Muscle of arm (tissue), 12 donors: Measurements from ENCODE around the gene C9orf152. TPM values are rescaled to one million over a fixed set of nuclear protein-coding genes. Genes with fewer than 3 reads are reported as not detected.

Experiments used
- DNase-seq: peaks from one replicate; pipeline ENCODE4 v3.0.0-alpha.2; 2013
- polyA plus RNA-seq, 12 donors: library from polyadenylated mRNA; unstranded; fragments of 120-200 nt; gene quantifications; one replicate each; pipeline ENCODE4 v1.2.1, GENCODE V29; 2013; ENCODE audit not compliant: insufficient read length in 12 of 12

Gene C9orf152
- polyA plus RNA-seq, 12 donors, result 0.05 to 0.23 (median 0.09) TPM; not detected in 4

DNA sequence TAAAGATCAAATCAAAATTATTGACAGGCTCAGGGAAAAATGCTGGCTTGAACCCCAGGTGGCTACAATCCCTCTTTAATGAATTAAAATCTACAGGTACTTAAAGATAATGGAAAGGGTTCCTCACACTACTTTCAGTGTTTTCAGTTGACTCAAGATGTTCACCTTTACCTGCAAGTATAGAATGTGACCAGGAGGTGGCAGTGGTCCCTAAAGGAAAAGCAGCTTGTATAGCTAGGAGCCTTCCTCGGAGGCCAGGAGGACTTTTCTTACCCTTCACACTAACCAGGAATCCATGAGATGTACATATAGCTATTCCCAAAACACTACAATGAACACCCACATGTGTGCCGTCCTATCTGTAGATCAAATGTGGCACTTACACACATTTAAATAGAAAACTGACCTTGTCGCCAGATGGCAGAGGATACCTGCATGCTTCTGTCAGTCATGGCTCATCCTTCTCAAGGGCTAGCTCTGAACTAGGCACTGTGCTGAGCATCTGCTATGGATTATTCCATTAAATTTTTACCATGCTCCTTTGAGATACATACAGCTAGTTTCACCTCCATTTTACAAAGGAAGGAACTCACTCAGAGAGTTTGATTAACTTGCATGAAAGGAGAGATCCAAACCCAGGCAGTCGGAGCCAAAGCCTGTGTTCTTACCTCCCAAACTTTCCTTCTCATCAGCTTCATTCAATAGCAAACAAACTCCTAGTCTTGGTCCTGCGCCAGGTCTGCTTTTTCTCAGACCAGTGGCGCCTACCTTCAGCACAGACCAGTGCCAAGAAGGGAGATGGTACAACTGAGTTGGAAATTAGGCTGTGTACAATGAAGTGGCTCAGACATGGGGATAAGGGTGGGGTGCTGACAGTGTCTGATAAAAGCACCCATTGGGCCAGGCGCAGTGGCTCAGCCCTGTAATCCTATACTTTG, 24.5 kb downstream of the C9orf152 start:
- peak; percentile 71 for DNase-seq

DNA sequence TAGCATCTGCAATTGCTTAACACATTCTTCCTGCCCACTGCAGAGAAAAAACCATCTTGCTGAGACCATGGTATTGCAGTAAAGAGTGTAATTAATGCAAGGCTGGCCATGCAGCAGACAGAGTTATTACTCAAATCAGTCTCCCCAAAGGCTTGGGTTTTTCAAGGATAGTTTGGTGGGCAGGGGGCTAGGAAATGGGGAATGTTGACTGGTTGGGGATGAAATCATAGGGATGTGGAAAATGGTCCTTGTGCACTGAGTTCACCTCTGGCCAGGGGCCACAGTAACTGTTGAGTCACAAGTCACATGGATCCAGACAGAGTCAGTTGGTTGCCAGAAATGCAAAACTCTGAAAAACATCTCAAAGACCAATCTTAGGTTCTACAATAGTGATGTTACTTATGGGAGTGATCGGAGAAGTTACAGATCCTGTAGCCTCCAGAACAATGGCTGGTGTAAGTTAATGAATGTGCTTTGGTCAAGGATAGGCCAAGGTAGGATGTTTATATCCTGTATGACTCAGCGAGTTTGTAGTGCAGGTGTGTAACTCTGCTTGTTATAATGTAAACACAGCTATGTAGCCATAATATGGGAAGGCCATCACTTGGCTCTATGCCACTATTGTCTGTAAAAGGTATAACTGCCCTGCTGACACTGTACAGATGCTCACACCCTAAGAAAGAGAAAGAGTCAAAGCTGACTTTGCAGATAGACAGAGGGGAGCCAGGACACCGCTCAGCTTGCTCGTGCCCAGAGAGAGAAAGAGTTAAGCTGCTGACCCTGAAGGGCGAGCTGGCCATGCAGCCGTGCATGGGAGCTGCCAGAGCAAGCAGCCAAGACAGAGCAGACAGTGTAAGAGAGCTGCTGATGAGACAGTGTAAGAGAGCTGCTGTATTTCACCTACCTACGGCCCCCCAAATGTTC, 27.2 kb downstream of the C9orf152 start:
- no peak for DNase-seq

DNA sequence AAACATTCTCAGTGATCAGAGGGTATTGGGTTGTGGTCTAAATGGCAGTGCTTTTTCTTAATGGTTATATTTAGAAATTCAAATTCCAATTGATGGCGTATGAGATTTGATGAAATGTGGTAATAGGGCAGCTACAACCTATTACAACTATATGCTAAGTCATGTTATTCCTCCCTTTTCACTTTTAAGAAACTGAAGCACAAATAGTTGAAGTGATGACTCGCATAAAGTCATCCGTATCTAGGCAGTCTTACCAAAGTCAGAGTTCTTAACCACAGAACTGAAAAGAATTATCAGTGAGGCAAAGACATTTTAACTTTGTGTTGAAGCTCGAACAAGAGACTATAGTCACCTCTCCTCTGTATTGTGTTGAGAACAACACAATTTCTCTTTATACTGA, 28.2 kb downstream of the C9orf152 start:
- DNase-seq, result no peak

DNA sequence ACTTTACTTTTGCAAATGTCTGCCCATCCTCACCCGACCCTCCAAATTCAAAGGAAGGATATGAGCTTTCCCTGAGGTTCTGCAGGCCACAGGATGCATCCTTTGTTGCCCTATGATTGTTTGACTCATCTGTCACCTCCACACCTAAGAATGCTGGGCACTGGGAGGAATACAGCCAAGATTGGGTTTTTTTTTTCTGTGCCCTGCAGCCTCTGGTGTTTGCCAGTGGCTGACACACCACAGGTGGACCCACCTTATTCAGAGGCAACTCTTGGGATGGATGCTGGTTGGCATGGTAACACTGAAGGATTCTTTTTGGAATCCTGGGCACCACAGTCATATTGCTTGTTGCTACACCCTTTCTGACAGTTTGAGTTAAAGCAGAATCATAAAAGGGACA, 29.7 kb downstream of the C9orf152 start:
- DNase-seq, result no peak

DNA sequence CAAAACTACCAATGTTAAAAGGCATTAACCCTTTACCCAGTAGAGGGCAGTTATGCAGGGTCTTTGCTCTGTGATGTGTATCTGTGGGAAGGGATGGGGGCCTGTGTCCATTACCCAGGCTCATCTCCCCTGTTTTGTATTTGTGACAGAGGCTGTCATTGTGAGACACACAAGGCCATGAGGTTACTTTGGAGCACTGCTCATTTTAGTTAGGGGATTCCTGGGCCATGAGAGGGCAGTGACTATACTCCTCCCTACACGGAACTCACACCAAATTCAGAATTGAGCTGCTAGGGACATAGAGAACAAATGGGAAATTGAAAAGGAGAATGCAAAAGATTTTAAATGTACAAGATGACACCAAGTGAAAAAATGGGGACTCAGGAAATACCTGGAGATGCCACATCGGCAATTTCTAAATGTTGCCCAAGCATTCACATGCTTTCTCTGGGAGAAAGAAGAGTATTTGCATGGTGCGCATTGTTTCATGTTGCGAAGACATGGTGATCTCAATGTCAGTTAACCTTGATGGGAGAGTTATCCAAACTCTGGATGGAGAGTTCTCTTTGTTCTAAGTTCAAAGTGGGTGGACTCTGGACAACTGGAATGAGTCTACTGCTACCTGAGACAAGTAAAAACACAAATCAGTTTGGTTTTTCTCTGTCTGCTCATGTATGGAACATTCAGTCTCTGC, 32.5 kb downstream of the C9orf152 start:
- no peak for DNase-seq

DNA sequence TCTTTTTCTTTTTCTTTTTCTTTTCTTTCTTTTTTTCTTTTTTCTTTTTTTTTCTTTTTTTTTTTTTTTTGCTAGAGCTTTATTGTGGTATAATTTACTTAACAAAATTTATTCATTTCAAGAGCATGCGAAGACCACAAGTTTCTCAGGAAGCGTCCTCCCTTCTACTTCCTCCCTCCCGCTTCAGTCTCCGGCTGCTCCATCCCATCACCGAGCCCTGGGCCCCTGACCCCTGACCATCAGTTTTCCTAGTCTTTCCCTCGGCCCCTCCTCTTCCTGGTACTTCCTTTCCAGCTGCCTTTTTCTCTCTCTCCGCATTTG, 34.7 kb downstream of the C9orf152 start:
- no peak for DNase-seq

DNA sequence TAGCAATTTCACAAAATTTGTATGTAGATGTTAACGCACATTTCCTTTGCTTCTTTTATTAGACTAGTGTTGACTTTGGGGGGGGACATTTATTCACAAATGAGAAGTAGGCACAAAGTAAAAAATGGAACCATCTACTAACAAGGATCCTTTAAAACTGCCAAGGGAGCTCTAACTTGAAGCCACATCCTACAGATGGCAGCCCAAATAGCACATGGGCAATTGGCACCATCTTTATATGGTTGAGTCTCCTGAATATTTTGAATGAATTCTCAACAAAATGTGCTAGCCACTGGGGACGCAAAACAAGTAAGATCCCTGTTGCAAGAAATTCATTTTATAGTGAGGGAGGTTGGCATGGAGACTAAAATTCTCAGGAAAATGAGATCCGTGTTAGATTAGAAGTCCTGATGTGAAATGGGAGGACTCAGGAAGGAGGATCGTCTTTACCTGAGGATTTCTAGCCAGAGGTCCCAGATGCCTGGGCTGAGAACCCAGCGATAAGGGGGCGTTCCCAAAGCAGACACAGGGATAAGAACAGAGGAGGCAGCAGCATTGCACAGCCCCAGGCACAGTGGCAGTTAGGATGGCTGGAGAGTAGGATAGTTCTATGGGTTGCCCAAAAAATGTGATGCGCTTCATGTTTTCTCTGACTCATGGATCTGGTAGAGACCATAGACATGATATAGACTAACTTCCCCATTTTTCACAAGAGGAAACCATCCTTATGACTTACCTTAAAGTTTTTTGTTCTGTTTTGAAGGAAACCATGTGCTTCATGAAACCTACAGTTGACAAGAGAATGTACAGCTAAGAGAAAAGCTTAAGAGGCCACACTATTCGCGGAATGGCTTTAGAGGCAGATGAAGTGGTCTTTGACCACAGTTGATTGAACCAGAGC, 37.4 kb downstream of the C9orf152 start:
- no peak for DNase-seq

DNA sequence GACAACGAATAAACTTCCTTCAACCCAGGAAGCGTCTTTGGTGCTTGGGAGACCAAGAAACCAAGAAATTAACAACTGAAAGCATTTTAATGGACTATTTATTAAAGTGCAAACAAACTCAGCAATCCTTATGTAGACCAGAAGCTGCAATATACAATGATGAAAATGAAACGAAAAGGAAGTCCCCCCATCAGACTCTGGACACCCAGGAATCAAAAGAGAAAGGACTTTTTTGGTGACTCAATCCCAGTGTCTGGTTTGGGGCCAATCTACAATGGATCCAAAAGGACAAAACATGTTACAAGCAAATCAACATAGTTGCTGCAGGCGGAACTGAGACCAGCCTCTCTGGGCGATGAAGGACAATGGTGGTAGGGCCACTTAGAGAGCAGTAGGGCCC, 39.5 kb downstream of the C9orf152 start:
- DNase-seq, result no peak

DNA sequence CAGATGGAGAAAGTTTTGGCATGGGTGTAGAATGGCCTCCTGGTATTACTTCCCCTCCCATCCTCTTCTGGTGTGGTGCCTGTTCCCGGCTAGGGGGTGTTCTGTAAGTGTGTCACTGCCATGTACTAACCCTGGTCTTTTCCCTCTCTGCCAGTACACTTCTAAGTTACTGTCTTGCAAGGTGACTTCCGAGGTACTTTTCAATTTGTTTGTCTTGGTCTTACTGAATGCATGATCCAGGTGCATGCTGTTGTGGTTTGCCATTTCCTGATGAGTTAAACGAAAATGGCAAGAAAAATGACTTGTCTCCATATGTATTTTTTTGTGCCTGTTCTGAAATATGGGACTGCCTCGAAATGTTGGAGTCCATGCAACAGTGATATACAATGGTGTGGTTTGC, 46.0 kb downstream of the C9orf152 start:
- no peak for DNase-seq

DNA sequence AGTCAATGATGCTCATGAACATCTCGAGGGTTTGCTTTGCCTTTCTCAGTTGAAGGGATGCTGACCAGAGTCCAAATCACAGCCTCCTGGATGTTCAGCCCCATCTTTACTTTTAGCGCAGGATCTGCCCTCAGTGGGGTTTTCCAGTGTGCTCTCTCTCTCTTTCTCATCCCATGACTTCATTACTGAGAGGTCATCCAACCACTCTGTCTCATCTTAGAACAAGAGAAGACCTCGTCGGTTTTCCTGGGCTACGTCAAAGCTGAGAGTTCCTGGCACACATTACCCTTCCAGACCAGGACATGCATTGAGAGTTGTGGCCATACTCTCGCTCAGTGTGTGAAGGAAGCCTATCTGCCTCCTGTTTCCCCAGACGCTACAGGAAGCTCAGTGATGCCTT, 47.3 kb downstream of the C9orf152 start:
- DNase-seq, result no peak

DNA sequence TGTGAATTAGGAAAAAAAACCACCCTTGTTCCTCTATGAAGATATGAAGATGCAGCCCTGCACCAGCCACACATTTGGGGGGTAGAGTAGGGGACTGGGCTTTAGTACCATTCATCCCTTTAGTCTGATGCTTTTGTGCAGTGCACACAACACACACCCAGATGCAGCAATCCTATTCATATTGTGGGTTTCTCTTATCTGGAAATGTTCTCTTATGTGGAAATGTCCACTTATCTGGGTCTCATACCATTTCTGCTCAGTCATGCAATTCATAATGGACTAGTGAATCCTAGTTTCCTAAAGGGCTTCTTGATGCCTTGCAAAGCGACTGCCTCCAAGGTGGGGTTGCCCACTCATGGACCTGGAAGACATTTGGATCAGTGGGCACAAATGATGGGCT, 47.8 kb downstream of the C9orf152 start:
- DNase-seq, result no peak

DNA sequence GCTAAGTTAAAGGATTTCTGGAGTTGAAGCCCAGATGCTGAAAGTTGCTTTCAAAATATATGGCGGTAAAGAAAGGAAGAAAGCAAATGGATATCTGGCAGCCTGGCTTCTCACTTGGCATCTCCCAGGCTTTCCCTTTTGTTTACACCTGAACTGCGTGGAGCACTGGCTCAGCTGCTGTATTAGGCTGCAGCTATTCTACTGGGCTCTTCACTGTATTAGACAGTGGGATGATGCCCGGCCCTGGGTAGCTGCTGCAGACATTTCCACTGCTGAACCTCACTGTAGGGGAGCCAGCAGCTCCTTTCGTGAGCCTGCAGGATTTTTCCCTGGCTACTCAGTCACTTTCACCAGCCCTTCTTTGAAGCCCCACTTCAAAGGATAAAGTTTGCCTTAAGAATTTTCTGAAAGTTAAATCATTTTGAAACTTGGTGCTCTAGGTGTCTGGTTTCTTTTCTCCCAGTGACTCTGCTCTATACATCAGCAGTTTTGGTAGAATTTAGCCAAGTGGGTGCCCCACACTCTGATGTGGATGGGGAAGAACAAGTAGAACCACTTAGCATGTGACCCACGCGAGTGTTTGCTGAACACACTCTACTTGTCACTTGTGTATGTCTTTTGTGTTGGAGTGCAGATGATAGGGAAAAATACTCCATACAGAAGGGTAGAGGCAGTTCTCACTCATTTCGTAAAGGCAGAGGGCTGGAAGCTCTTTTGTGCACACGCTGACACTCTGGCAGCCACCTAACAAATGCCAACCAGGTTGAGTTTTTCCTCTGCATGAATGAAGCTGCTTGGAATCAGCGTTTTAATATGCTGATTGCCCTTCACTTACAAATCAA, 49.9 kb downstream of the C9orf152 start:
- DNase-seq, result no peak

DNA sequence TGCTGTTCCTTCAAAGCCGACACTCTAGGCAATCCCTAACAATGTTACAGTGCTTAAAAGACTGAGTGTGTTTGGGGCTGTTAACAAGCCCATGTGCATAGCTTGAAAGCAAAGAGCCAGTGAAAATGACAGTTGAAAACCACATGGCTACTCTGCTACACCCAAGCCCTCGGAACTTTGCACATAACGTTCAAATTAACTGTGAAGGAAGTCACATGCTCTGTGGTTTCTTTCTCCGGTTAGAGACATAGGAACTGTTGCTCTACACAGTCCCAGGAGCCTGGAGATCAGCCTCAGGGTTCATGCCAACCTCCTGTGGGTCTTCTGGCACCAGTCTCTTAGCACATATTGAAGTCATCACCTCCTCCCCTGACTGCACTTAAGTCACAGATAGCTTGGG, 51.1 kb downstream of the C9orf152 start:
- DNase-seq, result no peak

DNA sequence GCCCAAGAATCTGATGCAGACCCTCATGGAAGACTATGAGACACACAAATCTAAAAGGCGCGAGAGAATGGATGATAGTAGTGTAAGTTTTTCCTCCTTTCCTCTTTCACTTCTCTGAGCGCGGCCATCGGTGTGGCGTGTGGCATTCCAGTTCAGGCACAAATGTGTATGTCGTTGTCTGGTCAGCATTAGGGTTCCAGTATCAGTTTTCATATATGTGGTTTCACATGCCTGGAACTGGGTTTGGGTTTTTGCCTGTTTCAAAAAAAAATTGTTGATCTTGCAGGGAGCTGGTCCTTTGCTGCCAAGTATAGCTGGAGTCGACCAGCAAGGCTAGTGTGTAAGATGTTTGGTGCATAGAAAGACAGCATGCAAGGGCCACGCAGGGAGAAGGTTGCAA, 51.5 kb downstream of the C9orf152 start:
- DNase-seq, result no peak

DNA sequence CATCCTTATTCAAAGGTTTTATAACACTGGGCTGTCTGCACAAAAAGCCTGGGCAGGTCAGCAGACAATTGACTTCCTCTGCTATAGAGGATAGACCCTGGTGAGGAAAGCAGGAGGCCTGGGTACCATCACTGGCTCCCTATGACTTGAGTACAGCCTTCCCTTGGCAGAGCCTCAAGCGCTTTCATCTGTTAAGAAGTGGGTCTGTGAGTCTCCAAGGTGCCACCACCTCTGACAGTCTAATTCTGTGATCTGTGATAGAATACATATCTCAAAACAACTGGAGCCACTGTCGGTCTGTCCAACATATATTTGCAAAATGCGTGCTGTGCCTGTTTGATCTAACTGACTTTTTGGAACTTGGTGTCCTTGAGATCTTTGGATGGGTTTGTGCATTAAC, 52.2 kb downstream of the C9orf152 start:
- DNase-seq, result no peak

DNA sequence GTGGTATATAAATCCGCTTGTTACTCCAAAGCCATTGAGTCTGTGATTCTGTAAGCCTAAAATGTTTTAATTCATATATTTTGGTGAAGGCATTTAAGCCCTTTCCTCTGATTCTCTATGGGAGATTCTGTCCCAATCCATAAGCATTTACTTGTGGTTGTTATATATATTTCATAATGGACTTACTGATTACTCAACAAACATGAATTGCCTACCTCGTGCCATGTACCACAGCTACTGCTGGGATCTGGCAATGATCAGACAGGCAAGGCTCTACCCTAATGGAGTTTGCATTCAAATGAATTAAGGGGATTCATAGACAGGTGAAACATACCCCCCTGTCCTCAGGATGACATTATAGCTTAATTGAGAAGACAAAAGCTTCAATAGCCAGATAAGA, 54.5 kb downstream of the C9orf152 start:
- DNase-seq, result no peak

DNA sequence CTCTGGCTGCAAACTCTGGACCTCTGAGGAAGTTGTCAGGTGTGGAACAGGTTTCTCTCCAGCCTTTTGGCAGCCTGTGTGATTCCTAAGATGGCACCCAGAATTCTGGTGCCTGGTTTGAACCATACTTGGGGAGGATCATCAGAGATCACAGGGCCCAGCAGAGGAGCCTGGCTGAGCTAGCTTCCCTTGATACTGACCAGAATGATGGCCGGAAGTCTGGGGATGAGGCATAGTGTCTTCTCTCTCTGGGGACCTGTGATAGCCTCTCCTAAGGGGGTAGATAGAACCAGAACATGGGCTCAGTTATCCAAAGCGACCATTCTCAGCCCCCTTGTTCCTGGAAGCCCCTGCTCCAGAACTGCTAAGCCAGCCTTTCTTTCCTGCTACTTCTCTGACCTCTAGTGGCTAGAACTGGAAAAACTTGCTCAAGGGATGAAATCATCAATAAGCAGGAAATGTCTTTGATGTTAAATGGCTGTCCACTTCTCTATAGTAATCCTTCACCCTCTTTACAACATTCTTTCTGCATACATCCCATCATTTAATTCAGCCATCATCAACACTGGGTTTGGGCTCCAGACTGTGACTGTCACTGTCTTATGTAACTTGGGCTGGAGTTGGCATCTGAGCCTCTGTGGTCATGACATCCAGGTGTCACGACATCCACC, 55.1 kb downstream of the C9orf152 start:
- peak; percentile 61 for DNase-seq
